Measurements from ENCODE around the gene KBTBD6. TPM values are rescaled to one million over a fixed set of nuclear protein-coding genes. Genes with fewer than 3 reads are reported as not detected.

KBTBD6 gene
- total and polyA plus RNA-seq, 2 of the 8 experiments (the other 6 are each of a cell fraction or from before 2014, with no cell fraction given), result 4.5 to 11.3 TPM

DNA sequence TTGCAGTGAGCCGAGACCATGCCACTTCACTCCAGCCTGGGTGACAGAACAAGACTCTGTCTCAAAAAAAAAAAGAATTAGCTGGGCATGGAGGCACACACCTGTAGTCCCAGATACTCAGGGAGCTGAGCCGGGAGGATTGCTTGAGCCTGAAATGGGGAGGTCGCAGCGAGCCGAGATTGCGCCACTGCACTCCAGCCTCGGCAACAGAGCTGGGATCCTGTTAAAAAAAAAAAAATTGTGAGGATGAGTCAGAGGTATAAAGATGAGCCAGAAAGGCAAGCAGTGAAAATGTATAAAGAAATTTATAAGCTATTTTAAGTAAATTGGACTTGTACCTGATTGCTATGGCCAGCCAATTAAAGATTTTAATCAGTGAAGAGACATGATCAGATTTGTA is 21.1 kb downstream of the KBTBD6 start:
- Histone ChIP-seq H4K91ac (replicated peaks; ENCODE audit: insufficient read length, low read length) (no peak overlapping the region), H3K27me3 (replicated peaks in 1 of 4; ENCODE audit: control insufficient read depth in 3 of 4, extremely low read depth in 1 of 4, insufficient read depth in 3 of 4, low read length in 3 of 4) (no peaks in the 10 kb centered on the region), H3K56ac (replicated peaks; ENCODE audit: insufficient read length, low read depth, low read length) (no peak overlapping the region), H3K79me1 (ENCODE audit: low read depth, low read length) (no peaks in the 10 kb centered on the region), H3K18ac (ENCODE audit: extremely low read depth, low read length) (no peak overlapping the region), H3K23me2 (ENCODE audit: low read depth, low read length) (no peaks in the 10 kb centered on the region), H2AFZ (ENCODE audit: low read length) (no peak overlapping the region), H4K20me1 (replicated peaks in 1 of 2; ENCODE audit: control insufficient read depth in 1 of 2, insufficient read depth in 2 of 2, low read length in 2 of 2) (no peaks in the 10 kb centered on the region), H2BK15ac (ENCODE audit: low read length) (no peak overlapping the region), H2BK12ac (ENCODE audit: low read depth, low read length) (no peak overlapping the region), H2AK5ac (ENCODE audit: low read depth, low read length) (no peak overlapping the region), H3K27ac (ENCODE audit: low read depth, low read length) (no peak overlapping the region), H3K4me2 (ENCODE audit: insufficient read depth in 1 of 2, low read depth in 2 of 2, low read length in 2 of 2) (no peak overlapping the region), H3K23ac (ENCODE audit: insufficient read length) (no peak overlapping the region), H3K14ac (ENCODE audit: insufficient read length) (no peak overlapping the region), H2BK5ac (ENCODE audit: low read depth, low read length) (no peak overlapping the region), H3K4me3 (ENCODE audit: extremely low read depth in 1 of 4, insufficient read depth in 2 of 4, low read depth in 3 of 4, low read length in 4 of 4) (no peak overlapping the region), H3K9me3 (ENCODE audit: insufficient read depth in 2 of 2, low read depth in 1 of 2, low read length in 1 of 2) (no peaks in the 10 kb centered on the region), H3K9ac (replicated peaks in 1 of 4; ENCODE audit: extremely low read depth in 1 of 4, low read depth in 3 of 4, low read length in 3 of 4) (no peak overlapping the region), H2BK20ac (ENCODE audit: low read length) (no peak overlapping the region), H3K79me2 (ENCODE audit: control insufficient read depth in 1 of 2, insufficient read depth in 2 of 2, low read length in 2 of 2) (no peaks in the 10 kb centered on the region), H3K36me3 (ENCODE audit: control insufficient read depth in 2 of 4, insufficient read depth in 4 of 4, low read length in 3 of 4) (no peaks in the 10 kb centered on the region), H3K4ac (replicated peaks; ENCODE audit: insufficient read length, low read depth, low read length) (no peak overlapping the region), H3K4me1 (replicated peaks in 1 of 4; ENCODE audit: control insufficient read depth in 3 of 4, insufficient read depth in 4 of 4, low read length in 3 of 4) (peaks cover 0 to 6% (median 0%) of the 10 kb centered on the region in 4 experiments; a peak in 1 of 7 replicates), H4K5ac (ENCODE audit: insufficient read length, low read depth, low read length) (no peak overlapping the region), H4K8ac (ENCODE audit: extremely low read depth, insufficient read depth, low read length) (no peak overlapping the region), H2BK120ac (replicated peaks; ENCODE audit: low read depth, low read length) (no peak overlapping the region)
- DNase-seq (ENCODE audit: low read depth in 1 of 2, low spot score in 2 of 2) (no peak), FAIRE-seq (no peak)
- ChIA-PET POLR2A (ENCODE audit: partially characterized antibody) (interaction anchor here (0.6 to 1.7 kb wide), 5 partner anchors 9 to 37 kb away, joined by 3 read pairs; no protein-coding TSS in a partner anchor), CTCF (ENCODE audit: partially characterized antibody) (interaction anchor here (0.8 to 2.0 kb wide), 5 partner anchors 13 to 57 kb away, joined by 3 to 6 read pairs (median 3); no protein-coding TSS in a partner anchor)
- 93% methylated on average over 7 of the region's 7 CpGs; no CpG with 5 or more reads in 1 of the 2 experiments for WGBS, 2 experiments (ENCODE audit: extremely low coverage in 1 of 2, insufficient coverage in 1 of 2, insufficient read length in 1 of 2, insufficient replicate concordance in 2 of 2, low coverage in 1 of 2, low lambda C conversion rate in 2 of 2, missing lambda C conversion rate in 1 of 2)
- no peak for TF ChIP-seq RXRA (IDR thresholded peaks at IDR 0.05; ENCODE audit: insufficient read depth, low read depth, low read length)
- TF ChIP-seq, protein P1, sequence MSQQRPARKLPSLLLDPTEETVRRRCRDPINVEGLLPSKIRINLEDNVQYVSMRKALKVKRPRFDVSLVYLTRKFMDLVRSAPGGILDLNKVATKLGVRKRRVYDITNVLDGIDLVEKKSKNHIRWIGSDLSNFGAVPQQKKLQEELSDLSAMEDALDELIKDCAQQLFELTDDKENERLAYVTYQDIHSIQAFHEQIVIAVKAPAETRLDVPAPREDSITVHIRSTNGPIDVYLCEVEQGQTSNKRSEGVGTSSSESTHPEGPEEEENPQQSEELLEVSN (IDR thresholded peaks at IDR 0.05), result no peak
- no peak for TF ChIP-seq SP1 (IDR thresholded peaks at IDR 0.05; ENCODE audit: low read depth, low read length)
- no peak for TF ChIP-seq BCL11A (IDR thresholded peaks at IDR 0.05; ENCODE audit: low read depth in 2 of 2, low read length in 2 of 2)
- no peak for TF ChIP-seq TAF1 (IDR thresholded peaks at IDR 0.05; ENCODE audit: low read depth, low read length)
- TF ChIP-seq, protein P2, sequence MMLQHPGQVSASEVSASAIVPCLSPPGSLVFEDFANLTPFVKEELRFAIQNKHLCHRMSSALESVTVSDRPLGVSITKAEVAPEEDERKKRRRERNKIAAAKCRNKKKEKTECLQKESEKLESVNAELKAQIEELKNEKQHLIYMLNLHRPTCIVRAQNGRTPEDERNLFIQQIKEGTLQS (IDR thresholded peaks at IDR 0.05; ENCODE audit: insufficient read depth, low read depth, low read length), result no peak
- TF ChIP-seq GTF2F1 (IDR thresholded peaks at IDR 0.05; ENCODE audit: borderline replicate concordance, low read depth, low read length), result no peak
- no peak for TF ChIP-seq CREB1 (IDR thresholded peaks at IDR 0.05)
- no peak for TF ChIP-seq EP300 (IDR thresholded peaks at IDR 0.05; ENCODE audit: borderline replicate concordance in 1 of 2, low read depth in 2 of 2, low read length in 2 of 2)
- no peak for TF ChIP-seq CBX5 (IDR thresholded peaks at IDR 0.05; ENCODE audit: low read depth, low read length)
- no peak for TF ChIP-seq TCF12 (IDR thresholded peaks at IDR 0.05; ENCODE audit: low read depth, low read length)
- no peak for TF ChIP-seq MAFK (IDR thresholded peaks at IDR 0.05; ENCODE audit: low read depth, low read length)

Measured in H1 (cell line).